ENCODE measurements around the gene MCMBP.

DNA sequence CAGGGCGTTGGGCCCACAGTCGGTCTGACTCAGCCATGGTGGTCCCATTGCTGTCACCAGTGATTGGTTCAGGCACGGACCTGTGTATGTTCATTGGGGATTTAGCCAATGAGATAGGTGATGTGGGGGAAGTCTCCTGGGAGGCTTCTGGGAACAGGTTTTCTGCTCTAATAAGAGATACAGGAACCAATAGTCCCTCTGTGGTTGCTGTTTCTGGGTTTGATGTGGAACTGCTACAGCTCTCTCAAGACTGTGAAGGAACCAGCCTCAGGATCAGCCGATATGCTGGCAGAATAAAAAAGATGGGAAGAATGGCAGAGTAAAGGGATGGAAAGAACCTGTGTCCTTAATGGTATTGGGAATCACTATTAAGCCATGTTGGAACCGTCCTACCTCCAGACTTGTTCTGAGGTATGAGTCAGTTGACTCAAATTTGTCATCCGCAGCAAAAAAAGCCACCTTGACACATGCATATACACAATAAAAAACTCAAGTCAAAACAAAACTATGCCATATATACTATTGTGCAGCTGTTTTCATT, 70.6 kb downstream of the MCMBP start:
- TF ChIP-seq, protein P1, sequence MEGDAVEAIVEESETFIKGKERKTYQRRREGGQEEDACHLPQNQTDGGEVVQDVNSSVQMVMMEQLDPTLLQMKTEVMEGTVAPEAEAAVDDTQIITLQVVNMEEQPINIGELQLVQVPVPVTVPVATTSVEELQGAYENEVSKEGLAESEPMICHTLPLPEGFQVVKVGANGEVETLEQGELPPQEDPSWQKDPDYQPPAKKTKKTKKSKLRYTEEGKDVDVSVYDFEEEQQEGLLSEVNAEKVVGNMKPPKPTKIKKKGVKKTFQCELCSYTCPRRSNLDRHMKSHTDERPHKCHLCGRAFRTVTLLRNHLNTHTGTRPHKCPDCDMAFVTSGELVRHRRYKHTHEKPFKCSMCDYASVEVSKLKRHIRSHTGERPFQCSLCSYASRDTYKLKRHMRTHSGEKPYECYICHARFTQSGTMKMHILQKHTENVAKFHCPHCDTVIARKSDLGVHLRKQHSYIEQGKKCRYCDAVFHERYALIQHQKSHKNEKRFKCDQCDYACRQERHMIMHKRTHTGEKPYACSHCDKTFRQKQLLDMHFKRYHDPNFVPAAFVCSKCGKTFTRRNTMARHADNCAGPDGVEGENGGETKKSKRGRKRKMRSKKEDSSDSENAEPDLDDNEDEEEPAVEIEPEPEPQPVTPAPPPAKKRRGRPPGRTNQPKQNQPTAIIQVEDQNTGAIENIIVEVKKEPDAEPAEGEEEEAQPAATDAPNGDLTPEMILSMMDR (tag by site-specific recombination; IDR thresholded peaks at IDR 0.05), result no peak
- TF ChIP-seq ZNF433 (tag by site-specific recombination; IDR thresholded peaks at IDR 0.05; ENCODE audit: low read depth) (no peak), ZNF174 (tag by site-specific recombination; IDR thresholded peaks at IDR 0.05) (no peak), ZNF274 (IDR thresholded peaks at IDR 0.05; ENCODE audit: low read length) (no peak), ZNF274 (tag by site-specific recombination; IDR thresholded peaks at IDR 0.05; ENCODE audit: borderline replicate concordance) (no peak), HOXA7 (CRISPR knock-in tag; IDR thresholded peaks at IDR 0.05; ENCODE audit: borderline replicate concordance) (no peak), IKZF3 (tag by site-specific recombination; IDR thresholded peaks at IDR 0.05) (no peak), ZNF610 (tag by site-specific recombination; IDR thresholded peaks at IDR 0.05; ENCODE audit: borderline replicate concordance) (no peak)
- TF ChIP-seq, protein P2, sequence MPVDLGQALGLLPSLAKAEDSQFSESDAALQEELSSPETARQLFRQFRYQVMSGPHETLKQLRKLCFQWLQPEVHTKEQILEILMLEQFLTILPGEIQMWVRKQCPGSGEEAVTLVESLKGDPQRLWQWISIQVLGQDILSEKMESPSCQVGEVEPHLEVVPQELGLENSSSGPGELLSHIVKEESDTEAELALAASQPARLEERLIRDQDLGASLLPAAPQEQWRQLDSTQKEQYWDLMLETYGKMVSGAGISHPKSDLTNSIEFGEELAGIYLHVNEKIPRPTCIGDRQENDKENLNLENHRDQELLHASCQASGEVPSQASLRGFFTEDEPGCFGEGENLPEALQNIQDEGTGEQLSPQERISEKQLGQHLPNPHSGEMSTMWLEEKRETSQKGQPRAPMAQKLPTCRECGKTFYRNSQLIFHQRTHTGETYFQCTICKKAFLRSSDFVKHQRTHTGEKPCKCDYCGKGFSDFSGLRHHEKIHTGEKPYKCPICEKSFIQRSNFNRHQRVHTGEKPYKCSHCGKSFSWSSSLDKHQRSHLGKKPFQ (tag by site-specific recombination; IDR thresholded peaks at IDR 0.05), result no peak

Data from HEK293 (cell line).